GM18519 (cell line): ENCODE results near the gene ALCAM.
"Not testable (repeated sequence)": the region's sequence is repeated elsewhere in the genome, so short reads cannot be mapped to it uniquely, and the experiment has no call there.

Source experiments
- ATAC-seq: cut with Tn5 transposase; IDR thresholded peaks from one replicate; pipeline ENCODE4 v1.9.1; 2021; ENCODE audit warnings: mild to moderate bottlenecking, moderate library complexity; ENCODE audit not compliant: unreplicated experiment, low FRiP score

The ALCAM gene

GRCh38 chr3:105561876-105562275 is 195.2 kb downstream of the ALCAM start:
- ATAC-seq, result no peak

- ATAC-seq, result no peak
These were observed 198.0 kb downstream of the ALCAM start for GRCh38 chr3:105564546-105565288.

GRCh38 chr3:105571005-105571404 is 204.3 kb downstream of the ALCAM start:
- no peak for ATAC-seq

- ATAC-seq, result no peak
These were observed 205.8 kb downstream of the ALCAM start for GRCh38 chr3:105572501-105572900.

- ATAC-seq, result no peak
These were observed 212.7 kb downstream of the ALCAM start for GRCh38 chr3:105579439-105579838.

GRCh38 chr3:105580296-105580965 is 213.7 kb downstream of the ALCAM start:
- ATAC-seq, result no peak

GRCh38 chr3:105582015-105582414 is 215.3 kb downstream of the ALCAM start:
- ATAC-seq, result no peak

- ATAC-seq, result no peak
These were observed 217.5 kb downstream of the ALCAM start for GRCh38 chr3:105584003-105584790.

GRCh38 chr3:105593315-105593714 is 226.6 kb downstream of the ALCAM start:
- ATAC-seq, result no peak

- ATAC-seq, result no peak
These were observed 227.5 kb downstream of the ALCAM start for GRCh38 chr3:105594219-105594618.

GRCh38 chr3:105598042-105598796 is 231.5 kb downstream of the ALCAM start:
- ATAC-seq, result no peak

- no peak for ATAC-seq
These were observed 232.6 kb downstream of the ALCAM start for GRCh38 chr3:105599350-105599749.

GRCh38 chr3:105601756-105602155 is 235.0 kb downstream of the ALCAM start:
- not testable (repeated sequence) for ATAC-seq

GRCh38 chr3:105602286-105602685 is 235.6 kb downstream of the ALCAM start:
- not testable (repeated sequence) for ATAC-seq

GRCh38 chr3:105603516-105603915 is 236.8 kb downstream of the ALCAM start:
- ATAC-seq, result not testable (repeated sequence)

GRCh38 chr3:105606016-105606415 is 239.3 kb downstream of the ALCAM start:
- ATAC-seq, result no peak

GRCh38 chr3:105608623-105609022 is 241.9 kb downstream of the ALCAM start:
- no peak for ATAC-seq

GRCh38 chr3:105610473-105610872 is 243.8 kb downstream of the ALCAM start:
- ATAC-seq, result no peak

- no peak for ATAC-seq
These were observed 244.8 kb downstream of the ALCAM start for GRCh38 chr3:105611304-105612192.

- ATAC-seq, result no peak
These were observed 246.4 kb downstream of the ALCAM start for GRCh38 chr3:105613120-105613519.
